OCI-LY7 (cell line): ENCODE measurements around the gene NTM. TPM values are rescaled to one million over a fixed set of nuclear protein-coding genes. Genes with fewer than 3 reads are reported as not detected.

Experiments
- BruUV-seq: library from RNA; stranded (reverse); fragments of 400-500 nt; replicated peaks from 2 replicates; lab custom pipeline; 2021; lab: Mats Ljungman, UMichigan
- CTCF ChIA-PET: fragments of 300-600 bp; sonication (Branson Sonifier 250); formaldehyde crosslinking; loops from one replicate; lab custom pipeline; 2022; ENCODE audit warnings: antibody characterized with exemption; ENCODE audit not compliant: unreplicated experiment; lab: Charles Lee
- POLR2A ChIA-PET: fragments of 300-600 bp; sonication (Branson Sonifier 250); formaldehyde crosslinking; loops from one replicate; lab custom pipeline; 2022; ENCODE audit warnings: antibody characterized with exemption; lab: Charles Lee
- DNase-seq: peaks from one replicate; pipeline ENCODE4 v3.0.0-alpha.2; 2015; ENCODE audit warnings: low spot score
- H2AFZ ChIP-seq: fragments of 200-600 bp; sonication (generic), shearing (Covaris generic); 2 replicates; pipeline ENCODE4 v1.6.1; 2014; ENCODE audit warnings: mild to moderate bottlenecking, antibody characterized with exemption, low read length, moderate library complexity
- H3K27ac ChIP-seq: fragments of 200-600 bp; sonication (generic); 2 replicates; pipeline ENCODE4 v1.5.1; 2014; ENCODE audit warnings: mixed run types, low read depth, mild to moderate bottlenecking, moderate library complexity, low read length, inconsistent platforms; ENCODE audit not compliant: poor library complexity, severe bottlenecking
- H3K36me3 ChIP-seq: fragments of 200-600 bp; sonication (generic); 2 replicates; pipeline ENCODE4 v1.6.1; 2014; ENCODE audit warnings: mild to moderate bottlenecking, antibody characterized with exemption, low read length, moderate library complexity, mixed read lengths; ENCODE audit not compliant: insufficient read depth
- H3K4me1 ChIP-seq: fragments of 200-600 bp; sonication (generic); 2 replicates; pipeline ENCODE4 v1.5.1; 2014; ENCODE audit warnings: mild to moderate bottlenecking, low read length; ENCODE audit not compliant: insufficient read depth, poor library complexity, severe bottlenecking
- H3K4me2 ChIP-seq: fragments of 200-600 bp; sonication (generic); 2 replicates; pipeline ENCODE4 v1.6.1; 2014; ENCODE audit warnings: mild to moderate bottlenecking, low read length
- H3K4me3 ChIP-seq: fragments of 200-600 bp; sonication (generic); 2 replicates; pipeline ENCODE4 v1.5.1; 2014; ENCODE audit warnings: mild to moderate bottlenecking, low read depth, low read length; ENCODE audit not compliant: poor library complexity, severe bottlenecking
- H3K79me2 ChIP-seq: fragments of 200-600 bp; sonication (generic); 2 replicates; pipeline ENCODE4 v1.6.1; 2016; ENCODE audit warnings: low read depth, mild to moderate bottlenecking, low read length, moderate library complexity, mixed read lengths; ENCODE audit not compliant: insufficient read depth
- H3K9me2 ChIP-seq: fragments of 200-600 bp; sonication (generic); 2 replicates; pipeline ENCODE4 v1.6.1; 2016; ENCODE audit warnings: mild to moderate bottlenecking, low read length, mixed read lengths; ENCODE audit not compliant: insufficient read depth
- H3K9me3 ChIP-seq: fragments of 200-600 bp; sonication (generic); 2 replicates; pipeline ENCODE4 v1.6.1; 2014; ENCODE audit warnings: mild to moderate bottlenecking, mixed run types, low read length, mixed read lengths
- H4K20me1 ChIP-seq: fragments of 200-600 bp; sonication (generic); 2 replicates; pipeline ENCODE4 v1.6.1; 2014; ENCODE audit warnings: mild to moderate bottlenecking, antibody characterized with exemption, low read length, moderate library complexity, mixed read lengths; ENCODE audit not compliant: insufficient read depth
- CTCF ChIP-seq: fragments of 200-600 bp; sonication (generic); conservative IDR thresholded peaks from 2 replicates; pipeline ENCODE4 v1.5.1; 2014; ENCODE audit warnings: mild to moderate bottlenecking, antibody characterized with exemption, low read length, moderate library complexity, mixed read lengths
- EZH2phosphoT487 ChIP-seq: fragments of 200-600 bp; sonication (generic); IDR thresholded peaks from 2 replicates; pipeline ENCODE4 v1.6.1; 2018; ENCODE audit warnings: low read depth, borderline replicate concordance, mild to moderate bottlenecking, mixed run types, antibody characterized with exemption, low read length, moderate library complexity, mixed read lengths
- intact Hi-C: fragments of 100-400 bp; cut with micrococcal nuclease; formaldehyde crosslinking; loops from one replicate; pipeline ENCODE4 v1.10.0; 2022; ENCODE audit not compliant: unreplicated experiment
- total RNA-seq, 2 experiments: library from RNA; depleted of rRNA in 1 of 2; stranded (reverse); fragments of >200 nt in 1 of 2; shearing (Covaris generic) in 1 of 2; gene quantifications; 2 replicates each; pipeline ENCODE4 v1.2.3, GENCODE V29; 2014 to 2022

Gene NTM
- total RNA-seq, 2 experiments from 2014 or later: not detected

DNA sequence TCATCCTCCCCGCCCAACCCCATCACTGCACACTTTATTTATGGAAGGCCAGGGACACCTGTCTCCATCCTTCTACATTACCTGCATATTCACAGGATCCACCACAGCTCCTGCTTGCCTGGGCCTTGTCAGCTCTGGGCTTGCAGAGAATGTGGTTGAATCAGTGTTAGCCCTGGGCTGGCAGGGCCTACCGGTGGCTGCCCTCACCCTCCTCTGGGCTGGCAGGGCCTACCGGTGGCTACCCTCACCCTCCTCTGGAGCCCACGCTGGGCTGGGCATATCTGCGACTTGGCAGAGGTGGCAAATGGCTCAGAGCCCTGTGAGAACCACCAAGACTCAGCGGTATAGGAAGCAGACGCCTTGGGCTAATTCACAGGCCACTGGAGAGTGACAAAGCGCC is 300.9 kb downstream of the NTM start:
- CTCF ChIA-PET: no interaction called here
- peaks cover 4% of the 10 kb centered on the region for H3K4me1 ChIP-seq
- POLR2A ChIA-PET: no interaction called here

GRCh38 chr11:131671734-131672133 is 301.3 kb downstream of the NTM start:
- no peak for TF ChIP-seq CTCF
- no peak for TF ChIP-seq EZH2phosphoT487
- intact Hi-C loops: loop anchor here (5.0 kb wide), 3 partner anchors 264 to 749 kb away; no protein-coding TSS in a partner anchor
- H3K36me3 ChIP-seq: no peaks in the 10 kb centered on the region

More for the DNA sequence above, 300.9 kb downstream of the NTM start:
- TF ChIP-seq EZH2phosphoT487 (no peak), CTCF (no peak)
- Histone ChIP-seq H3K9me2 (no peaks in the 10 kb centered on the region), H3K79me2 (no peaks in the 10 kb centered on the region), H3K4me3 (no peak overlapping the region), H3K9me3 (no peaks in the 10 kb centered on the region), H4K20me1 (no peaks in the 10 kb centered on the region), H3K36me3 (no peaks in the 10 kb centered on the region), H2AFZ (no peak overlapping the region), H3K4me2 (no peak overlapping the region), H3K27ac (no peak overlapping the region)
- no TSS peak for BruUV-seq
- DNase-seq: no peak
- intact Hi-C loops: loop anchor here (5.0 kb wide), 3 partner anchors 264 to 749 kb away; no protein-coding TSS in a partner anchor

DNA sequence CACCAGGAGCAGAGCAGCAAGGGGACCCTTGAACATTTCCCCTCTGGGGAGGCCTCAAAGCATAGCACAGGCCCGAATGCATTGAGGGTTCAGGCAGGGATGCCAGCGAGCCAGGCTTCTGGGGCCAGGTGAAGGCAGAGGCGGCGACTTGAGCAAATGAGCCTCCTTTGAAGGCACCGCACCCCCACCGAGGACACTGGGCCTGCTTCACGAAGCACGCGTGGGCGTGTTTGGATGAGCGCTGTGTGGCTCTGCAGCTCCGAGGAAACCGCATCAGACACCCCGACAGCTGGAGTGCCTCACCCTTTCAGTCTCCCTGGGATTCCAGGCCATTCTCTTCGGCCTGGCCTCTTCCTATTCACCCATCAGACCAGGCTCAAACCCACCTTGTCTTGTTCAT is 301.8 kb downstream of the NTM start:
- no peak for TF ChIP-seq EZH2phosphoT487
- no peak for TF ChIP-seq CTCF
- no peak overlapping the region for H3K4me3 ChIP-seq
- CTCF ChIA-PET: no interaction called here

More at GRCh38 chr11:131671734-131672133, 301.3 kb downstream of the NTM start:
- no peaks in the 10 kb centered on the region for H3K9me3 ChIP-seq
- no peak for DNase-seq
- POLR2A ChIA-PET: no interaction called here
- no peaks in the 10 kb centered on the region for H3K9me2 ChIP-seq
- H3K4me3 ChIP-seq: no peak overlapping the region
- H3K79me2 ChIP-seq: no peaks in the 10 kb centered on the region
- H3K4me2 ChIP-seq: no peak overlapping the region
- BruUV-seq: no TSS peak
- CTCF ChIA-PET: no interaction called here
- no peaks in the 10 kb centered on the region for H4K20me1 ChIP-seq
- peaks cover 4% of the 10 kb centered on the region for H3K4me1 ChIP-seq
- no peak overlapping the region for H3K27ac ChIP-seq
- no peak overlapping the region for H2AFZ ChIP-seq

More for the DNA sequence above, 301.8 kb downstream of the NTM start:
- Histone ChIP-seq H3K9me2 (no peaks in the 10 kb centered on the region), H3K9me3 (no peaks in the 10 kb centered on the region), H3K4me1 (peaks cover 4% of the 10 kb centered on the region), H4K20me1 (no peaks in the 10 kb centered on the region), H3K36me3 (no peaks in the 10 kb centered on the region), H3K79me2 (no peaks in the 10 kb centered on the region), H2AFZ (no peak overlapping the region), H3K27ac (no peak overlapping the region), H3K4me2 (no peak overlapping the region)
- no TSS peak for BruUV-seq
- intact Hi-C loops: loop anchor here (5.0 kb wide), 3 partner anchors 265 to 750 kb away; no protein-coding TSS in a partner anchor
- POLR2A ChIA-PET: no interaction called here
- no peak for DNase-seq
